Measurements from ENCODE around the gene RPS15.
"Not testable (repeated sequence)": the region's sequence is repeated elsewhere in the genome, so short reads cannot be mapped to it uniquely, and the experiment has no call there.

The RPS15 gene

DNA sequence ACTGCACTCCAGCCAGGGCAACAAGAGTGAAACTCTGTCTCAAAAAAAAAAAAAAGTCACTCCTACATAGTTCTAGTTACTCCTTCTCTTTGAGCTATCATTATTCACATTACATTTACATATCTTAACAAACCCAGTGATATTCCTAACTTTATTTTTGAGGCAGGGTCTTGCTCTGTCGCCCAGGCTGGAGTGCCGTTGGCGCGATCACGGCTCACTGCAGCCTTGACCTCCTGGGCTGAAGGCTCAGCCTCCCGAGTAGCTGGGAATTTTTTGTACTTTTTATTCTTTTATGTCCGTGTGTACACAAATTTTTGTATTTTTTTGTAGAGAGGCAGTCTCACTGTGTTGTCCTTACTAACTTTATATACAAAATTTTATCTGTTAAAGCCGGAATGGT lies 587 bp upstream of the RPS15 start:
- no peak for DNase-seq

GRCh38 chr19:1438933-1439354 lies 748 bp downstream of the RPS15 start:
- DNase-seq: no peak

GRCh38 chr19:1439525-1440417 lies 1.6 kb downstream of the RPS15 start:
- DNase-seq: not testable (repeated sequence)

- no peak for DNase-seq
These were observed 2.2 kb downstream of the RPS15 start for GRCh38 chr19:1440418-1440801.

DNA sequence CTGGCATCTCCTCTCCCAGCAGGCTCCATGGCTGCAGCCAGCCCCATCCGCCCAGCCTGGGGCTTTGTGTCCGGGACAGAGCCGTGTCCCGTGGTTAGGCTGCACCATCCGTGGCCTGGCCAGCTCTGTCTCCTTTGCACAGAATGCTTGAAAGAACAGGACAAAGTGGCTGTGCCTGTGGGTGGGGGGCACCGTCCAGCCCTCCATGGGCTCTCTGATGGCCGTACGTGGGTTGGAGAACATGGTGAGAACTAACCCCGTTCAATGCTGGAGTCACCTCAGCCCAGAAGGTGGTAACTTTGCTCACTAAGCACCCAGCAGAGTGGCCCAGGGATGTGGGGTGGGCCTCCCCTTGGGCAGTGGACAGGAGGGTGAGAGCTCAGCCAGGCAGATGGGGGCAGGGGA lies 2.8 kb downstream of the RPS15 start:
- DNase-seq: no peak

GRCh38 chr19:1441677-1442438 lies 3.7 kb downstream of the RPS15 start:
- DNase-seq: no peak

DNA sequence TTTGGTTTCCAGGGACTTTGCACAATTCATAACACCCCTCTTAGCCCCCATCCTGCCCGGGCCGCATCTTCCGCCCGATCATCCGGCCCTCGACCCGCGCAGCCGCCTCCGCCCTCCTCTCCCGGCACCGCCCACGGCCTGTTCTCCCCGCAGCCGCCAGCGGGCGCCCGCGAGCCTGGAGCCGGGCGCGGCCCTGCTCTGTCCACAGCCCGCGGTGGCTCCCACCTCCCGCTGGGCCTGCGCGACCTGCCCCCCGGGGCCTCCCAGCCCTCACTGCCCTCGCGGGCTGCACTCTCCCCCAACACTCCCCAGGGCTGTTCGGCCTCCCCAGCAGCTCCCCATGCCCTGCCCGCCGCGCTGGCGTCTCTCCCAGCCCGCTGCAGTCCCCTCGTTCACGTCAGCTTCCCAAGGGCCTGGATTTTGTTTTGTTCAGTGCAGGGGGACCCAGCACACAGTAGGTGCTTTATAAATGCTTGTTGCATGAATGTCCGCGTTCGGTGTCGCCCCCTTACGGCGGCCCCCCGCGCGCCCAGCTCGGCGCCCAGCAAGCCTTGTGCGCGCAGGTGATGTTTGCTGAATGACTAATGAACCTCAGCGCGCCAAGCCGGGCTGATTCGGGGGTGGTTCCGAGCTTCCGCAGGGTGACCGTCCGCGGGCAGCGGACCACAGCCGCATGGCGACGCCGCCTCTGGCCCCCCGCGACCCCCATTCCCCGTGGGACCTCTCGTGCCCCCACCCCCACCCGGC lies 7.2 kb downstream of the RPS15 start:
- DNase-seq: peak; percentile 48

DNA sequence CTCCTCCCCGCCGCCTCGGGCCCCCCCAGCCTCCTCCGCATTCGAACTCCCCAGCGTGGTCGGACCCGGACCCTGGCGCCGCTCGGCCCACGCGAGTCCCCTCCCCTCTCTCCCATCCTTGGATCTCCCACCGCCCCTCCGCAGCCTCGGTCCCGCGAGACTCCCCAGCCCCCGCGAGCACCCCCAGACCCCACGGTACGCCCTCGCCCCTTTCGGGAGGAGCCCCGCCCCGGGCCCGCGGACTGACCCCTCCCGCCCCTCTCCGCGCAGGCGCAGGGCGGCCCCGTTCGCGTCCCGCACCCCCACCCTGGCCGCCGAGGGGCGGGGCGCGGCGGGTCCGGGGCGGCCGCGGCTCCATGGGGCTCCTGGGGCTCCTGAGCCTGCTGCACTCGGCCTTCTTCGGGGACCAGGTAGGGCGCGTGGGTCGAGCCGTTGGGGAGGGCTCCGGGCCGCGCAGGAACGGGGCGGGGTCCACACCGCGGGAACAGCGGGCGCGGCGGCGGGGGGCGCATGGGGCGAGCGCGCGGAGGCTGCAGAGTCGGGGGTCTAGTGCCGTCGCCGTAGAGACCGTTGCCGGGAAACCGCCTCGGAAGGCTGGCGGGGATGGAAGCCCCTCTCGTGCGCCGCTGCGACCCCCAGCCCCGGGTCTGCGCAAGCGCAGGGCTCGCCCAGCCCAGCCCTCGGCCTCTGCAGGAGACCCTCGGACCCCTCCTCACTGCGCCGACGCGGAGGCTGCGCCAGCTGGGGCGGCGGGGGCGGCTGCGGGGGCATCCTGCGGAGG lies 7.9 kb downstream of the RPS15 start:
- DNase-seq: peak; percentile 42

DNA sequence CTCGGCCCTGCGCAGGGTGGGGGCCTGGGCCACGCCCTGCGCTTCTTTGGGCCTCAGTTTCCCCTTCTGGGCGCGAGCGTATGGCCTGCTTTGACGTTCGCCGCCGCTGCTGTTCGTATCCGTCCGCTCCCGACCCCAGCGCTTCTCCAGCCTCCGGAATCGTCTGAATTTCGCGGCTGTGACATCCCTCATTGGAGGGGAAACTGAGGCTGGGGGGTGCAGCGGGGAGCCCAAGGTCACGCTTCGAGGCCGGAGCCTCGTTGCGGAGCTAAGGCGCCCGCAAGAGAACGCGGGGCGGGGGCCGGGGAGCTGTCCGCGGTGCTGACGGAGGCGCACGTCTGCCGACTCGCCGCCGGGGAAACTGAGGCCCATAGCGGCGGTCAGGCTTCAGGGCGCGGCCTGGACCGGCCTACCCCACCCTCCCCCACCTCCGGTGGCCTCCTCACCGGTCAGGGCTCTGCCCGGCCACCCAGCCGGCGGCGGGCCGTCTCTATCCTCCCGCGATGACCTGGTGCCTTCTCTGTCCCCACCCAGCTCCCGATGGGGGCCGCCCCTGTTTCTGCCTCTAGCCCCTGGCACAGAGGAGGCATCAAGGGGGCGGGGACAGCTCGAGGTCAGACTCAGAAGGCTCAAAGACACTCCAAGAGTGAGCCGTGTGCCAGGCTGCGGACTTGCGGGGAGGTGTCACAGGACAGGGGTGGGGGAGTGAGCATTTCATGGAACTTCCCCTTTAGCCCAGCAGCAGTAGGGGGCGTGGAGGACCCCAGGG lies 8.7 kb downstream of the RPS15 start:
- no peak for DNase-seq

- DNase-seq: no peak
These were observed 9.3 kb downstream of the RPS15 start for GRCh38 chr19:1447504-1447903.

DNA sequence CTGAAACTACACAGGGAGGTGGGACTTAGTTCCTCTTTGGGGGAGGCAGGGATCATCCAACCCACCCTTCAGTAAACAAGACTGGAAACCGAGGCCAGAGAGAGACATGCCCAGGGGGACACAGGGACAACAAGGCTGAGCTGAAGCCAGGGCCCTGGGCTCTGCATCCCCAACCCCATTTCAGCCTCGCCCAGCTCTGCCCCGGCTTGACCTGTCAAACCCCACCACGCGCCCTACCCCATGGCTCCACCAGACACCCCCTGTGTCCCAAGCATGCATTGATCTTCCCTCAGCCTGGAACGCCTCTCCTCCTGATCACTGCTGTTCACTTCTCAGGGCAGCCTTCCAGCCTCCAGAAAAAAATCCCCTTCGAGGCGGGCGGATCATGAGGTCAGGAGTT lies 9.7 kb downstream of the RPS15 start:
- no peak for DNase-seq

DNA sequence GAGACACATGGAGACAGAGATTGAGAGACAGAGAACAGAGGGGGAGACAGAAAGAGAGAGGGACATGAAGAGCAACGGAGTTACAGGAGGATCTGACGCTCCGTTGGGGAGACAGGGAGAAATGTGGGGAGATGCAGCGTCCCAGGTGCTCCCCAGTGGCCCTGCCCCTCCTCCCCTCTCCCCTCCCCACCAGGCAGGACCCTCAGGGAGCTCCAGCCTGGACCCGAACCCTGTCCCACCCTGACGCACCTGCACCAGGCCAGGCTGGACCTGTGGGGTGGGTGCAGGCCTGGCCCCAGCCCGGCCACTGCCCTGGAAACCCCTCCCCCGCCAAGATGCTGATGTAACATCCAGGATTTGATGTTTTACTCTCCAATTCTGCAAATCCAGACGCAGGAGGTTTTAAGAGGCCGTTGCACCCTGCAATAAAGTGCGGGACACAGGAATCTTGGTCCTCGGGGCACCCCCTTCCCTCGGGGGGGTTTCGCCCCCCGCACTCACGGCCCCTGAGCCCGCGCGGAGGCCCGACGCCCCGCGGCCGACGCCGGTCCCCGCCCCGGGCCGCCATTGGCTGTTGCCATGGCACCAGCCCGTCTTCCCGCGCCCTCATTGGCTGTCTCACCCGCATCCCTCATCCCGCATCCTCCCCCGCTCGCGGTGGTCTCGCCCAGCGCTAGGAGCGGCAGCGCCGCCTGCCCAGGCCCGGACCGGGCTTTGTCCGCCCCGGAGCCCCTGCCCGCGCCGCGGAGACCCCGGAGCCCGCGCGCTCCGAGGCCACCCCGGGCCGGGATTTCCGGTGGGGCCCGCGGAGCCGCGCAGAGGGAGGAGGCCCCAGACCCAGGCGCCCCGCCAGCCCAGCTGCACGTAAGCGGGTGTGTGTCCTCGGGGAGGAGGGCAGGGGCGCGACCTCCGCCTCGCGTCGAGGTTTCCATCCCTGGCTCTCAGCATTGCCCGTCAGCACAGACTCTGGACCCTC lies 11.6 kb downstream of the RPS15 start, which contains the start of gene APC2:
TSS of gene APC2 (plus strand) at position 655 of the 976 bp plus-strand sequence. CDS start 2,881 bp downstream, outside the sequence.
- DNase-seq: peak; percentile 1

GRCh38 chr19:1450735-1451731 lies 12.8 kb downstream of the RPS15 start:
- no peak for DNase-seq

DNA sequence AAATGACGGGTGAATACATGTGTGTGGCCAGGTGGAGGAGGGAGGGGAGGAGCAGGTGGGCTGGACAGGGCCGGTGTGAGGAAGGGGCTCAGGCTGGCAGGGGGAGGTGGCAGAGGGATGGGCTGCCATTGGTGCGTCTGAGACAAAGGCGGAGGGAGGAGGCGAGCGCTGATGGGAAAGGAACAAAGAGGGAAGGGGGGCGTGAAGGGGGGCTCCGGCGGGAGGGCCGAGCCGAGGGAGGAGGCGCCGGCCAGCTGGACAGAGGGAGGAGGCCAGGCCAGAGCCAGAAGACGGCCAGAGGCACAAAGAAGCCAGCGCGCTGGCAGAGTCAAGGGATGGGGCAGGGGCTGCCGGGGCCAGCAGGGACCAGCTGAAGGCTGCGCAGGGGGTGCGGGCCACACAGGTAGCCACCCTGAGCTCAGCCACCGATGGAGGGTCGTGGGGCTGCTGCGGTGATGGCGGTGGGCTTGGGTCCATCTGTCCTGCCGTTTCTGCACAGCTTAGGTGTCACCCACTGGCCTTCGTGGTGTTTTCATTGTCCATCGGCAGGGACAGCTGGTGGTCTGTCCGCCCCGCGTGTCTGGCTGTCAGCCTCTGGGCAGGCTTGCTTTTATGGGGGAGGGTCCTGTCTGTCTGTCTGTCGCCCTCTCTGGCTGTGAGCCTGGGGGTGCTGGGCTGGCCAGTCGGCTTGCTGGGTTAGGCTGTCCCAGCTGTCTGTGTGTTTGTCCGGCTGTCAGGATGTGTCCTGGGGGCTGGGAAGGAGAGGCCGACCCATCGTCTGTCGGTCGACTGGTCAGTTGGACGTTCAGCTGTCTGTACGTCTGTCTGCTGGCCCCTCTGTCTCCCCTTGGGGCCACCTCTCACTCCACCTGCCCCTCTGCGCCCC lies 14.0 kb downstream of the RPS15 start:
- DNase-seq: no peak

- DNase-seq: no peak
These were observed 14.8 kb downstream of the RPS15 start for GRCh38 chr19:1452802-1453524.

DNA sequence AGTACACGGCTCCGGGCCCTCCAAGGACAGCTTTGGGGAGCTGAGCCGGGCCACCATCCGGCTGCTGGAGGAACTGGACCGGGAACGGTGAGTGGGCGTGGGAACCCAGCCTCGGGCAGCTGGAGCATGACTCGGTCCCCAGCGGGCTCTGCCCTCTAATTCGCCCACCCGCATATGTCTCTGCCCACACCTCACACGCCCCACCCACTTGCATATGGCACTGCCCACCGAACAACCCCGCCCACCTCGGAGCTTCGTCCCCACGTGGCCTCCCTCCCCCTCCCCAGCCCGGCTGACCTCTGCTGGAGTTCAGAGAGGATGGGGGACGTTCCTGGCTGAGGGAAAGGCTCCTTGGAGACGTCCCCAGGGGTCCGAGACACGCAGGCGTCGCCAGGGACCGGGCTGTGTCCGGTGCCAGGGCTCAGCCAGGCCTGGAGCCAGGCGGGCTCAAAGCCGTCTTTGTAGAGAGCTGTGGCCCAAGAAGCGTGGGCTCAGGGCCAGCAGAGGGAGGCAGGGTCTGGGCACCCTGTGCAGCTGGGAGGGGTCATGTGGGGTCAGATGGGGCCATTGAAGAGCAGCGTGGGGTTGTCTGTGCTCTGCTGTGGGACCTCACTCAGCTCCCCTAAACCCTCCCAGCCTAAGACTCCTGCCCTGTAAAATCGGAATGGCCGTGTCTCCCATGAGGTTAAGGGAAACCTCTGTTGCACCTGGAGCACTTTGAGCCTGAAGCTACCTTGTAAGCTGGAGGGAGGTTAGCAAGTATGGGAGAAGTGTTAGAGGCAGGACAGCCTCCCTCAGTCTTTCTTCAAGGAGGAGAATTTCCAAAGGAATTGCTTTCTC lies 15.5 kb downstream of the RPS15 start:
- DNase-seq: peak; percentile 9
